ENCODE data around the gene ZMYM4. TPM values are rescaled to one million over a fixed set of nuclear protein-coding genes. Genes with fewer than 3 reads are reported as not detected.

The ZMYM4 gene
- total RNA-seq, 2 experiments from 2014 or later: 21.1 to 54.3 TPM

DNA sequence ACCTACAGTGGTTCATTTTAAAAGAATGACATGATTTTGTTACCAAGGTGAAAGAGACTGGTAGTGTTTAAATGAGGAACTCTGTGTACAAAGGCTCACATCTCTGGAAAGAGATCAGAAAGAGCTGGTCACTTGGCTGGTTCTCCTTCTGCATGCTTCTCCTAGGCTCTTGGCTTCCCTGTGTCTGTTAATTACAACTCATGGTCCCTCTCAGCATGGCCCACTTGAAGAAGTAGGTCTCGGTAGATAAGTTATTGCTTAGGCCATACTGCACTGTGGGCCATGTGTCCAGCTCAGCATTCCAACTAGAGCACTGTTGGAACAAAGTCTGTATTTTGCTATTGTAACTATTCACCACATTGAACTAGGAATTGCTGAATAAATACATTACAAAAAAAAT is 197.6 kb downstream of the ZMYM4 start:
- no peaks in the 10 kb centered on the region for H3K9me2 ChIP-seq (ENCODE audit: insufficient read depth, low read length)
- no peak overlapping the region for H3K4me3 ChIP-seq (ENCODE audit: low read depth, low read length, poor library complexity, severe bottlenecking)
- no peaks in the 10 kb centered on the region for H3K4me1 ChIP-seq (ENCODE audit: insufficient read depth, low read length, poor library complexity, severe bottlenecking)
- H3K9me3 ChIP-seq (ENCODE audit: low read length): peaks cover 7% of the 10 kb centered on the region; the same call in 1 of the 2 replicates
- no peaks in the 10 kb centered on the region for H4K20me1 ChIP-seq (ENCODE audit: insufficient read depth, low read length)
- no peaks in the 10 kb centered on the region for H3K79me2 ChIP-seq (ENCODE audit: insufficient read depth, low read depth, low read length)
- DNase-seq (ENCODE audit: low spot score): no peak
- CTCF ChIA-PET (ENCODE audit: unreplicated experiment): no interaction called here
- no TSS peak for BruUV-seq (replicated peaks)
- H2AFZ ChIP-seq (ENCODE audit: low read length): no peak overlapping the region
- intact Hi-C loops (cut with micrococcal nuclease; ENCODE audit: unreplicated experiment): no loop called here
- POLR2A ChIA-PET: interaction anchor here (0.5 kb wide), 1 partner anchor 654 kb away, joined by 3 read pairs; no protein-coding TSS in a partner anchor
- peaks cover 76% of the 10 kb centered on the region for H3K36me3 ChIP-seq (ENCODE audit: insufficient read depth, low read length)
- TF ChIP-seq, protein P1, sequence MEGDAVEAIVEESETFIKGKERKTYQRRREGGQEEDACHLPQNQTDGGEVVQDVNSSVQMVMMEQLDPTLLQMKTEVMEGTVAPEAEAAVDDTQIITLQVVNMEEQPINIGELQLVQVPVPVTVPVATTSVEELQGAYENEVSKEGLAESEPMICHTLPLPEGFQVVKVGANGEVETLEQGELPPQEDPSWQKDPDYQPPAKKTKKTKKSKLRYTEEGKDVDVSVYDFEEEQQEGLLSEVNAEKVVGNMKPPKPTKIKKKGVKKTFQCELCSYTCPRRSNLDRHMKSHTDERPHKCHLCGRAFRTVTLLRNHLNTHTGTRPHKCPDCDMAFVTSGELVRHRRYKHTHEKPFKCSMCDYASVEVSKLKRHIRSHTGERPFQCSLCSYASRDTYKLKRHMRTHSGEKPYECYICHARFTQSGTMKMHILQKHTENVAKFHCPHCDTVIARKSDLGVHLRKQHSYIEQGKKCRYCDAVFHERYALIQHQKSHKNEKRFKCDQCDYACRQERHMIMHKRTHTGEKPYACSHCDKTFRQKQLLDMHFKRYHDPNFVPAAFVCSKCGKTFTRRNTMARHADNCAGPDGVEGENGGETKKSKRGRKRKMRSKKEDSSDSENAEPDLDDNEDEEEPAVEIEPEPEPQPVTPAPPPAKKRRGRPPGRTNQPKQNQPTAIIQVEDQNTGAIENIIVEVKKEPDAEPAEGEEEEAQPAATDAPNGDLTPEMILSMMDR (conservative IDR thresholded peaks at IDR 0.05; ENCODE audit: low read length): no peak
- TF ChIP-seq EZH2phosphoT487 (IDR thresholded peaks at IDR 0.05; ENCODE audit: borderline replicate concordance, low read depth, low read length): no peak
- H3K27ac ChIP-seq (ENCODE audit: low read depth, low read length, poor library complexity, severe bottlenecking): no peak overlapping the region
- H3K4me2 ChIP-seq (ENCODE audit: low read length): no peak overlapping the region

DNA sequence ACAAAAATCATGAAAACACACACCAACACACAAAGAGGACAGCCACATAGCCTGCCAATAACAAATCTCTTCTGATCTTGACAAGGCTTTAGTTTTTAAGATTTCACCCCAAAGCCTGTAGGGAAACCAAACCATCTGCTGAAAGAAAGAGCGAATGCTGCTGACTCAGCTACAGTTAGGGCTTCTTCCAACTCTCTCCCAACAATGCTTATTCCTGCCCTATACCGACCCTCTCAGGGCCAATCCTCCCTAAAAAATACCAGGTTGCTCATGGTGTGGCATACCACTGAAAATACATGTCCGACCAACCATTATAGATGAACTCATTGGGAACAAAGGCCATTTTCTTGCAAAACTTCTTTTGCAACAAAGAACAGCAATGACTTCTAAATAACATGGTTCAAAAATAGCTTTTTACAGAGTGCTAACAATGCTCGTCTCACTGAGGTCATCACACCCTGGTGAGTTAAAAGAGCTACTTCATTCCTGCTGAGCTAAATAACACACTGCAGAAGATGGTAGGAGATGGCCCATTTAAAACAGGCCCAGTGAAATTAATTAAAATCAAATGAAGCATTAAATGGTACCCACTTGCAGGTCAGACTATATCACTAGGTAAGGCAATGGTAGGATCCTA is 202.6 kb downstream of the ZMYM4 start:
- no peaks in the 10 kb centered on the region for H3K9me2 ChIP-seq (ENCODE audit: insufficient read depth, low read length)
- ChIA-PET CTCF (ENCODE audit: unreplicated experiment) (no interaction called here), POLR2A (no interaction called here)
- H3K4me2 ChIP-seq (ENCODE audit: low read length): no peak overlapping the region
- H3K79me2 ChIP-seq (ENCODE audit: insufficient read depth, low read depth, low read length): no peaks in the 10 kb centered on the region
- BruUV-seq (replicated peaks): no TSS peak
- no peaks in the 10 kb centered on the region for H3K9me3 ChIP-seq (ENCODE audit: low read length)
- no peak overlapping the region for H3K4me3 ChIP-seq (ENCODE audit: low read depth, low read length, poor library complexity, severe bottlenecking)
- intact Hi-C loops (cut with micrococcal nuclease; ENCODE audit: unreplicated experiment): no loop called here
- H2AFZ ChIP-seq (ENCODE audit: low read length): no peak overlapping the region
- DNase-seq (ENCODE audit: low spot score): no peak
- no peaks in the 10 kb centered on the region for H4K20me1 ChIP-seq (ENCODE audit: insufficient read depth, low read length)
- no peak for TF ChIP-seq EZH2phosphoT487 (IDR thresholded peaks at IDR 0.05; ENCODE audit: borderline replicate concordance, low read depth, low read length)
- TF ChIP-seq, protein P1 (conservative IDR thresholded peaks at IDR 0.05; ENCODE audit: low read length): no peak
- H3K27ac ChIP-seq (ENCODE audit: low read depth, low read length, poor library complexity, severe bottlenecking): no peak overlapping the region
- H3K36me3 ChIP-seq (ENCODE audit: insufficient read depth, low read length): peaks cover 37% of the 10 kb centered on the region
- no peaks in the 10 kb centered on the region for H3K4me1 ChIP-seq (ENCODE audit: insufficient read depth, low read length, poor library complexity, severe bottlenecking)

Small RNA genes within 50 kb of the gene (small RNA-seq; reads per million reads assigned to genes)
- gene RF00091: not detected

Other genes with a start within 250 kb of the ZMYM4 start
- gene ZMYM6, start 236.8 kb upstream of the ZMYM4 start, total RNA-seq (2014; rRNA removed; shearing (Covaris generic)): 10.9 and 11.4 TPM in 2 replicates
- gene ZMYM6, start 236.8 kb upstream of the ZMYM4 start, total RNA-seq (2022): 24.2 and 30.5 TPM in 2 replicates
- 6.1 and 6.9 TPM in 2 replicates for gene ZMYM1, start 189.3 kb upstream of the ZMYM4 start, total RNA-seq (2014; rRNA removed; shearing (Covaris generic))
- gene ZMYM1, start 189.3 kb upstream of the ZMYM4 start, total RNA-seq (2022): 9.5 and 13.8 TPM in 2 replicates
- gene SFPQ, start 75.6 kb upstream of the ZMYM4 start, total RNA-seq (2014; rRNA removed; shearing (Covaris generic)): 395 and 569 TPM in 2 replicates
- 532 and 593 TPM in 2 replicates for gene SFPQ, start 75.6 kb upstream of the ZMYM4 start, total RNA-seq (2022)

Measured in OCI-LY7 (cell line).